GM21447 (cell line): ENCODE results near the gene GPR155.
A peak's percentile ranks its signal among the peaks of the same experiment; 100 is the strongest.

Experiments used
- ATAC-seq: cut with Tn5 transposase; IDR thresholded peaks from one replicate; pipeline ENCODE4 v1.9.1; 2021; ENCODE audit not compliant: unreplicated experiment

The GPR155 gene

DNA sequence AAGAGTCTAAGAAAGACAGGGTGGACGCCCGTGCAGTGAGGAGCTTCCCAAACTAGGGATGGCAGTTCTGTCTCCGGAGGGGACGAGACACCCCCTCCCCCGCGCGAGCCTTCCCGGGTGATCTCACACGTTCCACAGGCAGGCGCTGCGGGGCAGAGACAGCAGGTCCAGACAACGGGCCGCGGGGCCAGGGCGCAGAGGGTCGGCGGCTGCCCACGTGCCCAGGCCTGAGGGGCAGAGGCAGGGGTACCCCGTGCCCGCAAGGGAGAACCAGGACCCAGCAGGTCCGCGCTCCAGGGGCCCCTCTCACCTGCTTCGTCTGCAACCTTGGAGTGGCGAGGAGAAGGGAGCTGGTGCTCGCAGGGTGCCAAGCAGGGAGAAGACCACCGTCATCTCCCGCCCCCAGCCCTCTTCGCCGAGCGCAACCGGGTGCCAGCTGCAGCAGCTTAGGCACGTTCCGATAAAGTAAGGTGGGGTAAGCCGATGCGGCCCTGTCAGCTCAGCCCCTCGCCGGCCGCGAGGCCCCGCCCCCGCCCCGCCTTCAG, at the start of gene GPR155:
Gene GPR155, minus strand, starts transcription at position 467 of the 545 bp plus-strand sequence. CDS start 5,073 bp downstream, outside the sequence.
- ATAC-seq = peak; percentile 44

DNA sequence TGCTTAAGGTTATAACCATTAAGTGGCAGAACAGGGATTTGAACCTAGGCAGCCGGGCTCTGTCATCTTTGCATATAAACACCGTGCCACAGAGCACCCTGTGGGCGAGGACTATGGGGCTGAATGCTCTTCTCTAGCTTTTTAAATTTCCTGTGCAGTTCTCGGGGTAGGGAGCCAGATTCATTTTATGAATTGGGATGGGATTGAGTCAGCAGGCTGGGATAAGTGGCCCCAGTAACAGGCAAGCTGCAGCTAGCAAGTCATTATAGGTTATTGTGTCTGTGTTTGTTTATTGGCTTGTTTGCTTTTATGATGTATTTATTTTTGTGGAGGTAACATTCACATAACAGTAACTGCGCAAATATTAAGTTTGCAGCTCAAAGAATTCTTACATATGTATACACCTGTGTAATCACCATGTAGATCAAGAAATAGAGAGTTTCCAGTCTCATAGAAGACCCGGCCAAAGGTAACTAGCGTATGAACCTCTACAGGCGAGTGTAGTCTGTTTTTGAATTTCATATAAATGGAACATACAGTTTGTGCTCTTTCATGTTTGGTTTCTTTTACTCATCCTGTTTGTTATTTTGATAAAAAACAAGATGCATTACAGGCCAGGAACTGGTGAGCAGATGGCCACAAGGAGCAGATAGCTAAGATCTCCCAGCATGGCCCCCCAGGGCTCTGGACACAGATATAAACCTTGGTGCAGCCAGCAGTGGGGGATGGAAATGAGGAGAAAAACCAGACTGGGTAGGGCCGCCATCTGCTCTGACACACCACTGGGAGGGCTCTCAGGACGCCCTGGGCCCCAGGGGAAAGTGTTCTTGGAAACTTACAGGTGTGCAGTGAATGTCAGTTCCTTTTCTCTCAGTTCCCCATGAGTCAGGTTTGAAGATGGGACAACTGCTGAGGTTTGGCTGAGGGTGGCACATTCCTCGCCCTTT, 49.2 kb upstream of the GPR155 start:
- ATAC-seq = no peak

DNA sequence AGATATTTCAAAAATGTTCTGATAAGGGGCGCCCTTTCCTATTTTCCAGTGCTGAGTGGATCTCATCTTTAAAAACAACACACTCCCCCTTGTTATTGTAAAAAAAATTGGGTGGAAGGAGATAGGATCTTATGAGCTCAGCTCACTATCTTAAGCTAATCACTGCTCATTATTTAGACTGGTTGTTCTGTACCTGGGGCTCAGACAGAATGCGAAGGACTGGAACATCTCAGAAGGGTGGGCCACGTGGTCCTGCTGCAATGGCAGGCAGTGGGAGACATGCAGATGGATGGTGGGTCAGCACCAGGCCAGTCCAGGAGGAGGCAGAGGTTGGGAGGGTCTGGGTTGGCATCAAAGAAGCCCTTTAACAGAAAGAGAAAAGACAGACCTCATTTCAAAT, 48.3 kb upstream of the GPR155 start:
- no peak for ATAC-seq

GRCh38 chr2:174529916-174530315, 43.1 kb upstream of the GPR155 start:
- no peak for ATAC-seq

- ATAC-seq = no peak
Observed at GRCh38 chr2:174527959-174528358, 41.1 kb upstream of the GPR155 start.

DNA sequence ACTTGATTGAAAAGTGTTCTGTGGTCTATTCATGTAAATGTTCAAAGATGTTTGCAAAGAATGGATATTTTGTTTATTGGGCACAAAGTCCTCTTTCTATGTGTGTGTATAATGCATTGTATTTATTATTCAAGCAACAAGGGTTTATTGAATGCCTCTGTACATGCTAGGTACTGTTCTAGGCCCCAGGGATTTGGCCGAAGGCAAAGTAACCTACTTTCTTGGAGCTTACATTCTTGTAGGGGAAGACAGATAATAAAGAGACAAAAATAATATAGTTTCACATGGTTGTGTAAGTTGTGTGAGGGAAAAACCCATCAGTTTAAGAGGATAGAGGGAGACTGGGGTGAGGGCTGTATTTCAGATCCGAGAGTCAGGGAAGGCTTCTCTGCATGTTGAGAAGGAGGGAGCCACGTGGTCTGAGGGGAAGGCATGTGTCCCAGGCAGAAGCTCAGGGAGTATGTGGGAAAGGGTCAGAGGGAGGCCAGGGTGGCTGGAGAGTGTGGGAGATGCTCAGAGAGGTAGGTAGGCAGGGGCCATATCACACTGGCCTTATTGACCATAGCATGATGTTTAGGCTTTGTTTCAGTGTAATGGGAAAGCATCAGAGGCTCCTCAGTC, 40.4 kb upstream of the GPR155 start:
- ATAC-seq = no peak

DNA sequence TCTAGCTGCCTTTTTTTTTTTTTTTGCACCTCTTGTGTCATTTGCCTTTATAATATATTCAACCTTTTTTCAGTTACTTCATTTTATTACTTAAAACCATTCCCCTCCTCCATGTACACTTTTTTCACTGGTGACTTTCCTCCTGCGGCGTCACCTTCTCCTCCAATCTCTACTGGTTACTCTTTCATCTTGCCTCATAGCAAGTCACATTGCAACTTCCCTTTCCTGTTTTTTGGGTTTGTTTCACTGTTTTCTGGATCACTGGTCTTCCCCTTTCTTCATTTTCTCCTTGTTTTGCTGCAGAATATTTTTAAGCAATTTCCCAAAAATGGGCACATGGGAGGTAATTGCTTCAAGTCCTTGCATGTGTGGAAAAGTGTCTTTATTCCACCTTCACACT, 37.7 kb upstream of the GPR155 start:
- ATAC-seq = no peak

- no peak for ATAC-seq
Observed at GRCh38 chr2:174522553-174522952, 35.7 kb upstream of the GPR155 start.

- no peak for ATAC-seq
Observed at GRCh38 chr2:174518395-174518794, 31.6 kb upstream of the GPR155 start.

DNA sequence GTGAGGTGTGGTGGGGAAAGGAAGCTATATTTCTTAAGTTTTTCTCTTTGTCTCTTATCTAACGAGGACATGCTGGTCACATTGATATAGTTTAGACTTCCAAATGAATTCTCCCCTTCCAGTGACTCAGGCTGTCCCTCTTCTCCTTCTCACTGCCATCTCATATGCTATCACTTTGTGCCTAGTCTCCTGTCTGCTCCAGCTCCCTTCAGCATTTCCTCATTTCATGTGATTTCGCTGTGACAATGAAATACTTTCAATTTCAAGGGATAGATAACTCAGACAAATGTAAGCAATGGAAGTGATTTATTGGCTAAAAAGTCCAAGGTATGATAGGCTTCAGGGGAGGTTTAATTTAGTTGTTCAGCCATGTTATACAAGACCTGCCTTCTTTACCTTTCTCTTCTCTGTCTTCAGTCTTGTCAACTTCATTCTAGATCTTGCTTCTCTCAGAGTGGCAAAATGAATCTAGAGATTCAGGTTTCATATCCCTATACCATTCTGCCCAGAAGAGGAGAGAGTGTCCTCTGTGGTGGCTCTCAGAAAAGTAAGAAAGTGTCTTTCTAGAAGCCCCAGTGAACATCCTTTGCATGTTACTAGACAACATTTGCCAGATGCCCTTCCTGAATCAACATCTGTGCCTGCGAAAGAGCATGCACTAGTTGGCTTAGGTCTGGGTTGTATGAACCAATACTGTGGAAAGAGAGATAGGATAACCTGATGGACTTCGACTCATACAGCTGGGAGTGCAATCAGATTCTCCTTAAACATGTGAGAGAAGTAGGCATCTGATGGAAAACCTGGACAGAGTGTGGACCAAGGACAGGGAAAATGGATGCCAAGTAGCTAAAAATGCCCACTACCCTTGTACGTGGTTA, 29.9 kb upstream of the GPR155 start:
- ATAC-seq = no peak

- no peak for ATAC-seq
Observed at GRCh38 chr2:174512345-174512744, 25.5 kb upstream of the GPR155 start.

DNA sequence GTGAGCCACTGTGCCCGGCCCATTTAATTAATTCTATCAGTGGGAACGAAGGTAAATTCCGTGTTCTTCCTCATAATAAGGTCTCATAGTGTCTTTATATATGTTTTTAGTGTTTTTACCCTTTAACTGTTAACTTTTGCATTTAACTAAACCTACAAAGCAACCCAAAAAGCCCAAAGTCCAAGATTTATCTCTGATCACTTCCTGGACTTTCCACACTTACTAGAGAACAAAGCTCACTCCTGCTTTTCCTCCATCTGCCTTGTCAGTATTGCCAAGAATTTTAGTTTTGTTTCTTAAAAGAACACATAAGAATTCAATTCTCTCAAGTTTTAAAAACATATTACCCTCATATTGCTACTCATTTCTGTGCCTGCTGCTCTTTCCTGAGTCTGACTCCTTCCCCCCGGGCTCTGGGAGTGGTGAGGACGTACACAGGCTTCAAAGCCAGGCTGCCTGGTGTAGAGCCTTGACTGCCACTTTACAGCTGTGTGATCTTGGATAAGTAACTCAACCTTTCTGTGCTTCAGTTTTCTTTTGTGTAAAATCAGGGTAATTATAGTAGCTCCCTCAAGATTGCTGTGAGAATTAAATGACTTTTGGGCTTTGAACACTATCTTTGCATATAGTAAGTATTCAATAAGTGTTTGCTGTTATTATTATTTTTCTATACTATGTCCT, 24.9 kb upstream of the GPR155 start:
- no peak for ATAC-seq

GRCh38 chr2:174510583-174511189, 23.9 kb upstream of the GPR155 start:
- ATAC-seq = no peak

DNA sequence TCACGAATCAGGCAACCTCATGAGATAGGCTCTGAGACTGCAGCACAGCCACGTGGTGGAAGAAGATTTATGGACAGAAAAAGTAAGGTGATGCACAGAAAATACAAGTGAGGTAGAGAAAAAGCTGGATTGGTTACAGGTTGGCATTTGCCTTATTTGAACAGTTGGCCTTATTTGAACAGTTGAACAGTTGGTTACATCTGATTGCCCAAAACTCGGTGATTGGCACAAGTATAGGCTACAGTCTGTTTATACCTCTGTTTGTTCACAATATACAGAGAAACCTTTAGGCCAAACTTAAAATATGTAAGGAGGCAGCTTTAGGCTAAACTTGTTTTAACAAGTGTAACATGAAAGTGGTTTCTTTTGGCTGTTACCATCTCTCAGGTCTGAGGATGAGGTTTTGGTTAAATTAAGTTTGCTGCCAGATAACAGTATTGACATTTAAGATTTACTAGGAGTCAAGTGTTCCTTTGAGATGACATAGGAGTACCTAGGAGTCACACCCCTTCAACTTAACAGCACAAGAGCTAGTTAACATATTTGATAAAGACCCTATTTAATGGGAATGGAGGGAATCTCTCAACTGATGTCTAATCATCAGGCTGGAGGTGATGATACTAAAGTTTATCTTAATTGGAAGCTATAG, 16.5 kb upstream of the GPR155 start:
- ATAC-seq = no peak

DNA sequence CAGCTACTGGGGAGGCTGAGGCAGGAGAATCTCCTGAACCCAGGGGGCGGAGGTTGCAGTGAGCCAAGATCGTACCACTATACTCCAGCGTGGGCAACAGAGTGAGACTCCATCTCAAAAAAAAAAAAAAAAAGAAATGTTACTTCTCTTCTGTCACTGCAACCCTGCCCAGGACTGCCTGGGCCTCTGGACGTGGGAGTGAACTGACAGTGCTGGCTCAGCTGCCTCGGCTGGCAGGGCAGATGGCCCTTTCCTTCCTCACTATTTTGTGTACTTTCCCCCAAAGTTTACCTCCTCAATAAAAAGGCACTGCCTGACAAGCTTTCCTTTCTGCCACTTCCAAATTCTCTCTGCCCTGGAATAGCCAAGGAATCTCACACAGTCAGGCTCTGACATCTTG, 12.5 kb upstream of the GPR155 start:
- no peak for ATAC-seq

- no peak for ATAC-seq
Observed at GRCh38 chr2:174495365-174496012, 8.7 kb upstream of the GPR155 start.

DNA sequence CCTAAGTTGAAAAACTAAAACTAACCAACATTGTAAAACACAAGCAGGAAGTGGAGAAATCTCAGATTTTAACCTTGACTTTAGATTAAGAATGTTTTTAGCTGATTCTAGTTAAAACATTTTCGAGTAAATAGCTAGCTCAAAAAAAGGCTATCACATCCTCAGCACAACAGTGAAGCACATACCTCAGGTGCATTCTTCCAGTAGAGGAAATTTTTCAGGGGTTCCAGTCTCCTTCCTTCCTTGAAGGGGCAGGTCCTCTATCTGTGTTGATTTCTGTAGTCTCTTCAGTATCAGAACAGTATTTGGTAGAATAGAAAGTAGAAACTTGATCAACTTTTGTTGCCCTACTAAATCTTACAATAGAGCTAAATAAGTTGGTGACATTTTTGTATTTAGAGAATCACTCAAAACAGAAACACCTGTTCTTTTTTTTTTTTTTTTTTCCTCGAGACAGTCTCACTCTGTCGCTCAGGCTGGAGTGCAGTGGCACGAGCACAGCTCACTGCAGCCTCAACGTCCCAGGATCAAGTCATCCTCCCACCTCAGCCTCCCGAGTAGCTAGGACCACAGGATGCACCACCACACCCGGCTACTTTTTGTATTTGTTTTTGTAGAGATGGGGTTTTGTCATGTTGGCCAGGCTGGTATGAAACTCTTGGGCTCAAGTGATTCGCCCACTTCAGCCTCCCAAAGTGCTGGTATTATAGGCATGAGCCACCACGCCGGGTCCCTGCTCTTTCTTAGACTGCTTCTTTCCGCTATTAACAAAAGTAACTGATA, 6.9 kb upstream of the GPR155 start:
- peak; percentile 44 for ATAC-seq

DNA sequence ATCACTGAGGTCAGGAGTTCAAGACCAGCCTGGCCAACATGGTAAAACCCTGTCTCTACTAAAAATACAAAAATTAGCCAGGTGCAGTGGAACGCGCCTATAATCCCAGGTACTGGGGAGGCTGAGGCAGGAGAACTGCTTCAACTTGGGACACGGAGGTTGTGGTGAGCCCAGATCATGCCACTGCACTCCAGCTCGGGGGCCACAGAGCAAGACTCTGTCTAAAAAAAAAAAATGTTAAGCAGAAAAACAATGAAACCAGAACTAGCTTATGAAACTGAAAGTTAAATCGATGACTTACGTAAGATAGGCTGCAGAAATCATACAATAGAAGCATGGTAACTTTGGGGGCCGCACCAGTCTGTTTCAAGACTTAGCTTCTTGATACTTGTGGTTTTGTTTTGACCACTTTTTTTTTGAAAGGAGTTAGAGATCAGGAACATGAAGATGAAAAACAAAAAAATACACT, 6.2 kb upstream of the GPR155 start:
- ATAC-seq = peak; percentile 95
